Embryonic facial prominence (tissue), 1 donor: Measurements from ENCODE around the gene CACNA1G.

Experiments used
- DNase-seq: peaks from one replicate; pipeline ENCODE4 v3.0.0-alpha.2; 2016; ENCODE audit errors: extremely low spot score

Gene CACNA1G

GRCh38 chr17:50547736-50548083 lies 12.8 kb upstream of the CACNA1G start:
- DNase-seq, result no peak

GRCh38 chr17:50548831-50549230 lies 11.7 kb upstream of the CACNA1G start:
- DNase-seq, result no peak

DNA sequence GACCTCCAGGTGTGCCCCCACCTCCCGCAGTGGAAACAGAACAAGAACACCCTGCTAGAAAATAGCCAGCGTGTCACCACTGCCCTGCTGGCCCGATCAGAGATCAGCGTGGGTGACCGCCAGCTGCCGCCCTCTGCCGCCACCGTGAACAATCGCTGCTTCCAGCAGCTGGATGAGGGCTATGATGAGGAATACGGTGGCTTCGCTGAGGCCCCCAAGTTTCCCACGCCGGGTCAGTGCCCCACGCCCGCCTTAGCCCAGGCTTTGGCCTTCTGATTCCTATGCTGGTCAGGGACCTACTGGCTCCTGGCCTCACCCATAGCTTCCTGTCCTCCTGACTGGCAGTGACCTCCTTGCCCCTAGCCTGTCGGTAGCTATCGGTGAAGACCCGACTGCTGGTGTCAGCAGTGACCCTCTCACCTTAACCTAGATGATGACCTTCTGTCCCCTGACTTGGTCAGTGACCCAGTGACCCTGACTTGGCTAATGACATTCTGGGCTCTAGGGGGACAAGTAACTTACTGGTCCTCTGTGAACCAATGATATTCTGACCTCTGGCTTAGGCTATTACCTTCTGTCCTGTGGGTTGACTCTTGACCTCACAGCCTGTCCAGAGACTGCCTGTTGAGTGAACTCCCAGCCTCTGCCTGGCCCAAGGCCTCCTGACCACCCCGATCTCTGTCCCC lies 11.1 kb upstream of the CACNA1G start:
- no peak for DNase-seq

DNA sequence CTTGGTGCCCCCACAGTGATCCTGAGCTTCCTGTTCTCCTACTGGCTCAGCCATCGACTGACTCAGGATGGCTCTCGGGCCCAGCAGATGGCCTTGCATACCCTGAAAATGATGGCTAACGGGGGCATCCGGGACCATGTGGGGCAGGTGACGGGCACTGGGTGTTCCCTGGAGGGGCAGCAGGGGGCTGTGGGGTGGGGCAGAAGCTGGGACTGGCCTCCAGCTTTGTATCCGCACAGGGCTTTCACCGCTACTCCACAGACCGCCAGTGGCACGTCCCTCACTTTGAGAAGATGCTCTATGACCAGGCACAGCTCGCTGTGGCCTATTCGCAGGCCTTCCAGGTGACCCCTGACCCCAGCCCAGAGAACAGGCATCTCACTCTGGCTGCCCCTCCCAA lies 10.5 kb upstream of the CACNA1G start:
- no peak for DNase-seq

DNA sequence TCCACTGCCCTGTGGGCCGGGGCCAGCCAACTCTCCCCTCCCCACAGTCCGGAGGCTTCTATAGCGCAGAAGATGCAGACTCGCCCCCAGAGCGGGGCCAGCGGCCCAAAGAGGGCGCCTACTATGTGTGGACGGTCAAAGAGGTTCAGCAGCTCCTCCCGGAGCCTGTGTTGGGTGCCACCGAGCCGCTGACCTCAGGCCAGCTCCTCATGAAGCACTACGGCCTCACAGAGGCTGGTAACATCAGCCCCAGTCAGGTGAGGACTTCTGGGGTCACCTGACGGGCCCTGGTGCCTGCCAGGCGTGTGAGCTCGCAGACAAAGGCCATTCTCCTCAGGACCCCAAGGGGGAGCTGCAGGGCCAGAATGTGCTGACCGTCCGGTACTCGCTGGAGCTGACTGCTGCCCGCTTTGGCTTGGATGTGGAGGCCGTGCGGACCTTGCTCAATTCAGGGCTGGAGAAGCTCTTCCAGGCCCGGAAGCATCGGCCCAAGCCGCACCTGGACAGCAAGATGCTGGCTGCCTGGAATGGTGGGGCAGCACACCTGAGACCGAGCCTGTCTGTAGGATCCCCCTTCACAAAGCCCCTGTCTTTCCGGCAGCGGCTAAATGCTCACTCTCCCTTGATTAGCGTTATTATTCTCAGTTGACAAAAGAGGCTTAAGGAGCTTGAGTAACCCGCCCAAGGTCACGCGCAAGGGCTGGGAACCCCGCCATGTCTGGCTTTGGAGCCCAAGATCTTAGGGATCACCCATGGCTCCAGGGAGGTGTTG lies 9.7 kb upstream of the CACNA1G start:
- no peak for DNase-seq

DNA sequence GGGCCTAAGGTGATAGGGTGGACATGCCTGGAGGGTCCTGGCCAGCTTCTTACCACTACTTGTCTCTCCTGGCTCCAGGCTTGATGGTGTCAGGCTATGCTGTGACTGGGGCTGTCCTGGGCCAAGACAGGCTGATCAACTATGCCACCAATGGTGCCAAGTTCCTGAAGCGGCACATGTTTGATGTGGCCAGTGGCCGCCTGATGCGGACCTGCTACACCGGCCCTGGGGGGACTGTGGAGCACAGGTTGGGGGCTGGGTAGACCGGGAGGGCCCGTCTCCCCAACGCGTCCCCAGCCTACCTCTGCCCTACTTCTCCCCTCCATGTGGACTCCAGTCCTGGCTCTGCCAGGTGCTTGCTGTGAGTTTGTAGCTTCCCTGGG lies 9.1 kb upstream of the CACNA1G start:
- DNase-seq, result no peak

DNA sequence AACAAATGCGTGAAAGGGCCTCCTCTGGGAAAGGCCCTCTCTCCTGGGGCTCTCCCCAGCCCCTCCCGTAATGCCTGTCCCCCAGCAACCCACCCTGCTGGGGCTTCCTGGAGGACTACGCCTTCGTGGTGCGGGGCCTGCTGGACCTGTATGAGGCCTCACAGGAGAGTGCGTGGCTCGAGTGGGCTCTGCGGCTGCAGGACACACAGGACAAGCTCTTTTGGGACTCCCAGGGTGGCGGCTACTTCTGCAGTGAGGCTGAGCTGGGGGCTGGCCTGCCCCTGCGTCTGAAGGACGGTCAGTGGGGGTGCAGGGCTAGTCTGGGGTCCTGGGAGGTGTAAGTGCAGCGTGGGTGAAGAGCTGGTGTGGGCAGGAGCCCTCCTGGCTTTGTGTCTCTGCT lies 8.6 kb upstream of the CACNA1G start:
- no peak for DNase-seq

- no peak for DNase-seq
These were observed 6.3 kb upstream of the CACNA1G start for GRCh38 chr17:50554201-50554600.

DNA sequence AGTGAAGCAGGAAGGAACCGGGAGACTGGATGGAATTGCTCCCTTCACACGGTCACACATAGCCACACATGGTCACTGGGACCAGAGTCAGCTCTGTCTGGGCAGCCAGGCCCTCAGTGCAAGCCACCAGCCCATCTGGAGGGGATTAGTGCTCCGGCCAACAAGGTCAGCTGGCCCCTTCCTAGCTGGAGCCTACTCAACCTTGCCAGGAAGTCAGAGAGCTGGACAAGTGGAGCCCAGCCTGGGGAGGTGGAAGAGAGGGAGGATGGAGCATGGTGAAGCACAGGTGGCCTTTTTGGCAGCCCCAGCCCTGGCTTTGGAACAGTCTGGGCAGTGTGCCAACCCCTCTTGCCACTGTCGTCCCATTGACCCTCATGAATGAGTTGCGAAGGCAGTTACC lies 3.7 kb upstream of the CACNA1G start:
- DNase-seq, result no peak

- no peak for DNase-seq
These were observed 2.9 kb upstream of the CACNA1G start for GRCh38 chr17:50557630-50558029.

- DNase-seq, result no peak
These were observed 2.4 kb upstream of the CACNA1G start for GRCh38 chr17:50558091-50558490.

DNA sequence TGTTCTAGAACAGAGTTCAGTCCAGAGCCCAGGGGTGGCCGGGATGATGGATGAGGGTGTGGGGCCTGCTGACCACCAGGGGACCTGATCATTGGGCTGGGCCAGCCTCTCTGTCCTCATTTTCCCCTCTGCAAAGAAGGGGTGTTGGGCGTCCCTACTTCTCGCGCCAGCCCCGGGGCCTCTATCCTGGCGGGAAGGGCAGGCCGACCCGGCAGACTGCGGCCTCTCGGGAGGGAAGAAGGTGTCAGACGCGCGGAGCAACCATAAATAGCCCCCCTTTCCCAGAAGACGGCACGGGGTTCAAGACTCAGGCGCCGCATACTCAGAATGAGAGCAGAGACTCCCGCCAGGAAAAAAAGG lies 2.0 kb upstream of the CACNA1G start:
- DNase-seq, result no peak

GRCh38 chr17:50558941-50559614 lies 1.4 kb upstream of the CACNA1G start:
- no peak for DNase-seq

DNA sequence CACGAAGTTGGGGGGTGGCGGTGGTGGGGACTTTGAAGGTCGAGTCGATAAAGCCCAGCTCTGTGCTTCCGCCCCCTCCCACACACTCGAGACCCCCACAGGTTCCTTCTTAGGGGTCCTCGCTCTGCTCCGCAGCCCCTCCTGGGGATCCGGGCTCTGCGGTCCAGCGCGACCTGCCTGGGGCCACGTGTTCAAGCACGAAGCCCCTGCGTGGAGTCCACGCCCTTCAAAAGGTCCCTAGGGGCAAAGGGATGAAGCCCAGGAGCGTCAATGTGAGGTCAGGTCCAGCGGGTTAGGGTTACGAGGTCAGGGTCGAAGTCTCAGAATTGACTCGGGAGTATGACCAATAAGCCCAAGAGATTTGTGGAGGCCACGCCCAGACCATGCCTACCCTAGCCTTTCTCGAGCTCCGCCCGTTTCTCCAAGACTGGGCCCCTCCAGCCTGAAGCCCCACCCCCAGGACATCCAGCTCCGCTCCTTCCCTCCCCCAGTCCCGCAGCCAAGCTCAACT lies 786 bp upstream of the CACNA1G start:
- peak; percentile 70 for DNase-seq

DNA sequence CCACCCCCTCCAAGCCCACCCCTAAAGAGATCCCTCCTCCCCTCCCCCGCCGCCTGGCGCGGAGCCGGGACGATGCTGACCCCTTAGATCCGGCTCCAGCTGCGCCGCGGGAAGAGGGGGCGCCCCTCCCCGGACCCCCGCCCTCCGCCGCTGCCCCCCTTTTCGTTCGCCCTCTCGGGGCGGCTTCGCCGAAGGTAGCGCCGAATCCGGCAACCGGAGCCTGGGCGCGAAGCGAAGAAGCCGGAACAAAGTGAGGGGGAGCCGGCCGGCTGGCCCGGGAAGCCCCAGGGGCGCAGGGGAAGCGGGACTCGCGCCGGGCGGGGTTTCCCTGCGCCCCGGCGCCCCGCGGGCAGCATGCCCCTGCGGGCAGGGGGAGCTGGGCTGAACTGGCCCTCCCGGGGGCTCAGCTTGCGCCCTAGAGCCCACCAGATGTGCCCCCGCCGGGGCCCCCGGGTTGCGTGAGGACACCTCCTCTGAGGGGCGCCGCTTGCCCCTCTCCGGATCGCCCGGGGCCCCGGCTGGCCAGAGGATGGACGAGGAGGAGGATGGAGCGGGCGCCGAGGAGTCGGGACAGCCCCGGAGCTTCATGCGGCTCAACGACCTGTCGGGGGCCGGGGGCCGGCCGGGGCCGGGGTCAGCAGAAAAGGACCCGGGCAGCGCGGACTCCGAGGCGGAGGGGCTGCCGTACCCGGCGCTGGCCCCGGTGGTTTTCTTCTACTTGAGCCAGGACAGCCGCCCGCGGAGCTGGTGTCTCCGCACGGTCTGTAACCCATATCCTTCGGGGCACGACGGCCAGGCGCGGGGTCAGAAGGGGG lies 623 bp downstream of the CACNA1G start:
- no peak for DNase-seq

- DNase-seq, result peak; percentile 49
These were observed 1.2 kb downstream of the CACNA1G start for GRCh38 chr17:50561746-50562141.

GRCh38 chr17:50562242-50563091 lies 2.0 kb downstream of the CACNA1G start:
- DNase-seq, result peak; percentile 36

DNA sequence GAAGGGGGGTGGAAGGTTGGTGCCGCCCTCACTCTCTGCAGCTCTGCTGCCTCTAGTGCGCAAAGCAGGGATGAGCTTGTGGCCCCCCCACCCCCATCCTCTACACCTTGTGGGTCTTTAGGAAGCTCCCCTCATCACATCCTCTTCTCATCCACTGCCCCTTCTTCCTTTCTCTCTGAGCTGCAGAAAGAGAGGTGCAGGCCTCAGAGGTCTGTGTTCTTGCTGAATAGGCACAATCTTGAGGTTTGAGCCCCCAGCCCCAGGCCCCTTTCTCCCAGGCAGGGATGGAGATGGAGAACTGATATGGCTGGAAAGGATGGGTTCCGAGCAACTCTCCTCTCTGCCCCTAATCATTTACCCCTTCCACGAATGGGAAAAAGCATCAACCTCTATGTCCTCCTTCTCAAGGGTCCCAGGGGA lies 2.6 kb downstream of the CACNA1G start:
- DNase-seq, result no peak

- DNase-seq, result peak; percentile 79
These were observed 4.4 kb downstream of the CACNA1G start for GRCh38 chr17:50564916-50565315.

- peak; percentile 48 for DNase-seq
These were observed 5.2 kb downstream of the CACNA1G start for GRCh38 chr17:50565402-50566350.
